ENCODE measurements around the gene FGGY.
A peak's percentile ranks its signal among the peaks of the same experiment; 100 is the strongest.

FGGY gene

GRCh38 chr1:59697150-59697800, 400.4 kb downstream of the FGGY start:
- Histone ChIP-seq H3K27ac (peak overlapping the region; percentile 75 to 92 (median 89)), H3K4me1 (peaks cover 29 to 99% (median 63%) of the 10 kb centered on the region in 10 experiments), H3K27me3 (no peaks in the 10 kb centered on the region), H3K4me3 (peak overlapping the region in 9 of 10 experiments; percentile 1 to 39 (median 22); a peak in 12 of 20 replicates), H4K20me1 (no peaks in the 10 kb centered on the region), H3K9me3 (replicated peaks in 1 of 11) (peaks cover 0 to 17% (median 0%) of the 10 kb centered on the region in 11 experiments; a peak in 5 of 22 replicates), H3K4me2 (peak overlapping the region; percentile 69 to 90 (median 79)), H3K9ac (peak overlapping the region; percentile 58 to 76 (median 74)), H3K36me3 (no peaks in the 10 kb centered on the region; a peak in 1 of 22 replicates)
- peak in 6 of 11 experiments; percentile 16 to 90 (median 73); a peak in 9 of 22 replicates for TF ChIP-seq Cebpa-rat (IDR thresholded peaks at IDR 0.05)

- no peak for TF ChIP-seq Cebpa-rat (IDR thresholded peaks at IDR 0.05)
- Histone ChIP-seq H3K4me3 (peak overlapping the region in 5 of 10 experiments; percentile 0 to 46 (median 8); a peak in 3 of 20 replicates), H3K27me3 (no peaks in the 10 kb centered on the region), H4K20me1 (no peaks in the 10 kb centered on the region), H3K9me3 (replicated peaks in 1 of 11) (peaks cover 0 to 17% (median 0%) of the 10 kb centered on the region in 11 experiments; a peak in 5 of 22 replicates), H3K4me1 (peaks cover 29 to 99% (median 58%) of the 10 kb centered on the region in 10 experiments), H3K36me3 (no peaks in the 10 kb centered on the region; a peak in 1 of 22 replicates), H3K9ac (peak overlapping the region; percentile 58 to 76 (median 74)), H3K27ac (peak overlapping the region; percentile 75 to 92 (median 89)), H3K4me2 (peak overlapping the region; percentile 69 to 90 (median 79))
These were observed 401.5 kb downstream of the FGGY start for GRCh38 chr1:59698386-59698785.

- Histone ChIP-seq H3K27ac (peak overlapping the region; percentile 75 to 92 (median 89)), H3K36me3 (no peaks in the 10 kb centered on the region; a peak in 1 of 22 replicates), H3K9ac (peak overlapping the region in 10 of 11 experiments; percentile 58 to 76 (median 74); a peak in 18 of 22 replicates), H3K4me2 (peak overlapping the region in 10 of 11 experiments; percentile 69 to 90 (median 80); a peak in 18 of 22 replicates), H4K20me1 (no peaks in the 10 kb centered on the region), H3K27me3 (no peaks in the 10 kb centered on the region), H3K4me1 (peaks cover 29 to 98% (median 55%) of the 10 kb centered on the region in 10 experiments), H3K4me3 (no peak overlapping the region; a peak in 1 of 20 replicates), H3K9me3 (replicated peaks in 1 of 11) (peaks cover 0 to 14% (median 0%) of the 10 kb centered on the region in 11 experiments; a peak in 5 of 22 replicates)
- TF ChIP-seq Cebpa-rat (IDR thresholded peaks at IDR 0.05) = no peak
These were observed 402.4 kb downstream of the FGGY start for GRCh38 chr1:59699227-59699847.

- Histone ChIP-seq H3K4me3 (no peak overlapping the region), H3K27ac (0 out of 22 replicates have a peak overlapping the region, but pooled peaks of 1 of the 11 experiments have one; percentile 29), H3K36me3 (no peaks in the 10 kb centered on the region), H3K27me3 (no peaks in the 10 kb centered on the region), H4K20me1 (no peaks in the 10 kb centered on the region), H3K9ac (no peak overlapping the region), H3K4me2 (peak overlapping the region in 4 of 11 experiments; percentile 2 to 45 (median 10); a peak in 5 of 22 replicates), H3K9me3 (replicated peaks in 1 of 11) (no peaks in the 10 kb centered on the region), H3K4me1 (peaks cover 28 to 98% (median 59%) of the 10 kb centered on the region in 10 experiments)
- TF ChIP-seq Cebpa-rat (IDR thresholded peaks at IDR 0.05) = no peak
These were observed 404.5 kb downstream of the FGGY start for GRCh38 chr1:59701376-59701775.

GRCh38 chr1:59703226-59703917, 406.5 kb downstream of the FGGY start:
- no peak overlapping the region; a peak in 1 of 22 replicates for H3K27ac ChIP-seq
- H3K4me1 ChIP-seq = peaks cover 8 to 98% (median 53%) of the 10 kb centered on the region in 10 experiments
- H3K9ac ChIP-seq = no peak overlapping the region
- no peak overlapping the region for H3K4me3 ChIP-seq
- no peaks in the 10 kb centered on the region for H3K27me3 ChIP-seq
- TF ChIP-seq Cebpa-rat (IDR thresholded peaks at IDR 0.05) = no peak
- H3K4me2 ChIP-seq = peak overlapping the region in 5 of 11 experiments; percentile 5 to 45 (median 38); a peak in 8 of 22 replicates
- no peaks in the 10 kb centered on the region for H3K36me3 ChIP-seq
- no peaks in the 10 kb centered on the region for H4K20me1 ChIP-seq
- H3K9me3 ChIP-seq (replicated peaks in 1 of 11) = no peaks in the 10 kb centered on the region; a peak in 1 of 22 replicates

GRCh38 chr1:59703918-59704378, 407.1 kb downstream of the FGGY start:
- no peak for TF ChIP-seq Cebpa-rat (IDR thresholded peaks at IDR 0.05)
- peaks cover 2 to 93% (median 48%) of the 10 kb centered on the region in 10 experiments for H3K4me1 ChIP-seq
- H3K27me3 ChIP-seq = no peaks in the 10 kb centered on the region
- H3K4me3 ChIP-seq = no peak overlapping the region
- H3K36me3 ChIP-seq = no peaks in the 10 kb centered on the region
- peak overlapping the region in 4 of 11 experiments; percentile 15 to 45 (median 34); a peak in 7 of 22 replicates for H3K4me2 ChIP-seq
- peaks cover 0 to 5% (median 0%) of the 10 kb centered on the region in 11 experiments; a peak in 3 of 22 replicates for H3K9me3 ChIP-seq (replicated peaks in 1 of 11)
- H3K9ac ChIP-seq = no peak overlapping the region
- no peaks in the 10 kb centered on the region for H4K20me1 ChIP-seq
- no peak overlapping the region for H3K27ac ChIP-seq

GRCh38 chr1:59704716-59705115, 407.8 kb downstream of the FGGY start:
- no peak for TF ChIP-seq Cebpa-rat (IDR thresholded peaks at IDR 0.05)
- Histone ChIP-seq H3K27me3 (no peaks in the 10 kb centered on the region), H3K4me3 (no peak overlapping the region), H3K36me3 (no peaks in the 10 kb centered on the region), H3K9me3 (replicated peaks in 1 of 11) (peaks cover 0 to 12% (median 3%) of the 10 kb centered on the region in 11 experiments; a peak in 8 of 22 replicates), H3K4me1 (peaks cover 0 to 93% (median 48%) of the 10 kb centered on the region in 10 experiments; a peak in 18 of 20 replicates), H3K4me2 (peak overlapping the region in 4 of 11 experiments; percentile 73 to 86 (median 84); a peak in 5 of 22 replicates), H4K20me1 (no peaks in the 10 kb centered on the region), H3K27ac (peak overlapping the region in 4 of 11 experiments; percentile 53 to 77 (median 74); a peak in 6 of 22 replicates), H3K9ac (no peak overlapping the region)

Data from BLaER1 treated with 17β-estradiol and CSF1 and Interleukin-3, amounts not matched to agents 10 nM and 100 nM (cell line).